Stomach smooth muscle (tissue), 2 donors: Measurements from ENCODE around the gene TRIM28.

Experiments
- H3K27ac ChIP-seq: one replicate; pipeline ENCODE4 v1.7.0; 2013; ENCODE audit warnings: mild to moderate bottlenecking, low read length, inconsistent platforms
- H3K27me3 ChIP-seq, 2 donors: one replicate each; pipeline ENCODE4 v1.7.0; 2013; ENCODE audit warnings: low read length in 2 of 2; ENCODE audit not compliant: insufficient read depth in 2 of 2, control insufficient read depth in 1 of 2
- H3K36me3 ChIP-seq, 2 donors: one replicate each; pipeline ENCODE4 v1.7.0; 2013; ENCODE audit warnings: low read length in 2 of 2; ENCODE audit not compliant: control insufficient read depth in 2 of 2, insufficient read depth in 2 of 2
- H3K4me1 ChIP-seq: one replicate; pipeline ENCODE4 v1.7.0; 2013; ENCODE audit warnings: low read length; ENCODE audit not compliant: control insufficient read depth, insufficient read depth
- H3K4me3 ChIP-seq, 2 donors: one replicate each; pipeline ENCODE4 v1.7.0; 2013; ENCODE audit warnings: low read length in 2 of 2
- H3K9ac ChIP-seq, 2 donors: one replicate each; pipeline ENCODE4 v1.7.0; 2013; ENCODE audit warnings: low read length in 2 of 2, mild to moderate bottlenecking in 1 of 2
- H3K9me3 ChIP-seq, 2 donors: one replicate each; pipeline ENCODE4 v1.7.0; 2013; ENCODE audit warnings: low read length in 2 of 2; ENCODE audit not compliant: control insufficient read depth in 2 of 2
- donor health status: healthy.
- donor health status: Pancreatic carcinoma.

TRIM28 gene

GRCh38 chr19:58551123-58551497, 7.2 kb downstream of the TRIM28 start:
- Histone ChIP-seq H3K36me3 (peaks cover 58 to 61% of the 10 kb centered on the region in 2 donors), H3K9me3 (no peaks in the 10 kb centered on the region), H3K4me3 (no peak overlapping the region), H3K4me1 (peaks cover 39% of the 10 kb centered on the region), H3K27me3 (no peaks in the 10 kb centered on the region), H3K9ac (no peak overlapping the region), H3K27ac (no peak overlapping the region)

DNA sequence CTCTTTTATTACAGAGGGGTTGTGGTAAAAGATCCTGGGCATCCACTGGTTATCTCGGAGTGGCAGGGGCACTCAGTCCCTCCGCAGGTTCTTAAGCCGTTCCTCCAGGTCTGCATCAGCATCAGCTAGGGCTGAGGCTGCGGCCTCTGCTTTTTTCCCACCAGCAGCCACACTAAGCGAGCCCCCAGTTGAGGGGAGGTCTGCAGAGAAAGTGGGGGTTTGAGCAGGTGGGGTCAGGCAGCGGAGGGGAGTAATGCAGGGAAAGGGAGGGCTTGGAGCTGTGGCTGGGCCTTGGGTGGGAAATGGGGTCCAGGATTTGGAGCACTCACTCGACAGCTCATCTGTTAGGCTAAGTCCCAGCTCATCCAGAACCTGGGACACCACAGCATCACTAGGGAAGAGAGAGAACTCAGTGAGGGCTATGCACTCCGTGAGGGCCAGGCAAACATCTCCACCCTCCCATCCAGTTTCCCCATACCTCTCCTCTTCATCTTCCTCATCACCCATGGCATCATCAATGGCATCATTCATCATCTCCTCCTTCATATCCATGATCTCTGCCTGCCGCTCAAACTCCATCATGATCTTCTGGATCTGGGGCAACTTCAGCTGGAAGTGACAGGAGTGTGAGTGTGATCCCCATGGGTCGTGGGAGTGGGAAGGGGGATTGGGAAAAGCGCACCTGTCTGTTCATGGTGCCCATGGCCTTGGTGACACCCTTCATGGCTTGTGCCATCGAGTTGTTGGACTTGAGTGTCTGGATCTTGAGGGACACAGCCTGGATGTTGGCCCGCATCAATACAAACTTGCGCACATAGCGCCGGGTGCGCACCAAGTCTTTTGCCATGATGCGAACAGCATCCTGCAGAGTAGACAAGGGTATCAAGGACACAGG, 8.0 kb downstream of the TRIM28 start:
- H3K36me3 ChIP-seq: peaks cover 64 to 65% of the 10 kb centered on the region in 2 donors
- no peaks in the 10 kb centered on the region for H3K9me3 ChIP-seq
- H3K4me1 ChIP-seq: peaks cover 39% of the 10 kb centered on the region
- no peak overlapping the region for H3K4me3 ChIP-seq
- H3K9ac ChIP-seq: no peak overlapping the region
- no peaks in the 10 kb centered on the region for H3K27me3 ChIP-seq
- H3K27ac ChIP-seq: no peak overlapping the region

- no peak overlapping the region for H3K27ac ChIP-seq
- peaks cover 41% of the 10 kb centered on the region for H3K4me1 ChIP-seq
- peaks cover 58 to 61% of the 10 kb centered on the region in 2 donors for H3K36me3 ChIP-seq
- no peak overlapping the region for H3K9ac ChIP-seq
- no peaks in the 10 kb centered on the region for H3K9me3 ChIP-seq
- H3K4me3 ChIP-seq: no peak overlapping the region
- H3K27me3 ChIP-seq: no peaks in the 10 kb centered on the region
Observed at GRCh38 chr19:58552655-58553054, 8.8 kb downstream of the TRIM28 start.

DNA sequence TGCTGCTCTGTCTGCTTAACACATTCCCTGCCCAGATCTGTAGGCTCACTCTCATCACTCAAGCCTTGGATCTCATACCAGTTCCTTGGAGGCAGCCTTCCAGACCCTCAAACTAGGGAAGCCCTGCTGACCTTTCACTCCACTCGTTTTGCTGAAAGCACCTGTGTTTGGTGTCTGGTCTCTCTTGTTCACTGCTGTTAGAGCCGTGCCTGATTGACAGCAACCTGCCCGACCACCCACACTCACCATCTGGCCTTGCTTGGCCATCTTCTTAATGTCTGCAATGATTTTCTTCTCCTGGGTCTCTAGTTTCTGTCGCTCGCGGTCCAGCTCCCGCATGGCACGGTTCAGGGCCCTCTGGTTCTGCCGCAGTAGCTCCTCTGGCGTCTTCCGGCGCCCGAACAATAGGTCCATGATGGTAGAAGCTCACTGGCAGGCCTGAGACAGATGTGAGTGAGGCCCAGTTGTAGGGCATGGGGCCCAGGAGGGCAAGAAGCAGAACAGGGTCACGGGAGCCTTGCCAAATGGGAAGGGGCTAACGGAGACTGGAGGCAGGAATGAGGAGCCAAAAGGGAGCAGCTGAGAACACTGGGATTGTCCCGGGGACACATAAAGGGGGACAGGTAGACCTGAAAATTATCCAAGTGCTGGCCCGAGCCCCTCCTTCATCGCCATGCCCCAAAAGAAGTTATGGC, 10.1 kb downstream of the TRIM28 start:
- peaks cover 46 to 48% of the 10 kb centered on the region in 2 donors for H3K36me3 ChIP-seq
- peak overlapping the region; percentile 95 for H3K27ac ChIP-seq

GRCh38 chr19:58554494-58555368, 10.9 kb downstream of the TRIM28 start, which contains the start of gene CHMP2A:
TSS of gene CHMP2A (minus strand) at chr19:58555105. CDS start at chr19:58554212, 893 bp downstream.
- H3K36me3 ChIP-seq: peaks cover 38 to 41% of the 10 kb centered on the region in 2 donors
- H3K4me3 ChIP-seq: peak within 1 kb of the TSS; percentile 84 to 98
- no peaks in the 10 kb centered on the region for H3K27me3 ChIP-seq
- H3K9ac ChIP-seq: peak within 1 kb of the TSS; percentile 95 to 97
- peaks cover 47% of the 10 kb centered on the region for H3K4me1 ChIP-seq
- H3K9me3 ChIP-seq: no peaks in the 10 kb centered on the region
- peak within 1 kb of the TSS; percentile 95 for H3K27ac ChIP-seq

More for the DNA sequence above, 10.1 kb downstream of the TRIM28 start:
- Histone ChIP-seq H3K27me3 (no peaks in the 10 kb centered on the region), H3K9ac (peak overlapping the region; percentile 95 to 97), H3K9me3 (no peaks in the 10 kb centered on the region), H3K4me1 (peaks cover 44% of the 10 kb centered on the region), H3K4me3 (peak overlapping the region; percentile 84 to 98)

GRCh38 chr19:58555369-58555885, 11.6 kb downstream of the TRIM28 start:
- no peaks in the 10 kb centered on the region for H3K27me3 ChIP-seq
- peaks cover 54% of the 10 kb centered on the region for H3K4me1 ChIP-seq
- peak overlapping the region; percentile 95 to 97 for H3K9ac ChIP-seq
- no peaks in the 10 kb centered on the region for H3K9me3 ChIP-seq
- peak overlapping the region; percentile 84 to 98 for H3K4me3 ChIP-seq
- H3K36me3 ChIP-seq: peaks cover 32 to 34% of the 10 kb centered on the region in 2 donors
- H3K27ac ChIP-seq: peak overlapping the region; percentile 95

- H3K36me3 ChIP-seq: peaks cover 26 to 27% of the 10 kb centered on the region in 2 donors
- H3K4me1 ChIP-seq: peaks cover 58% of the 10 kb centered on the region
- peak overlapping the region in 1 of 2 donors; percentile 22 for H3K4me3 ChIP-seq
- no peaks in the 10 kb centered on the region for H3K9me3 ChIP-seq
- peak overlapping the region; percentile 95 for H3K27ac ChIP-seq
- peak overlapping the region; percentile 36 to 98 for H3K9ac ChIP-seq
- no peaks in the 10 kb centered on the region for H3K27me3 ChIP-seq
Observed at GRCh38 chr19:58555920-58556621, 12.2 kb downstream of the TRIM28 start.

GRCh38 chr19:58556622-58557220, 12.9 kb downstream of the TRIM28 start:
- Histone ChIP-seq H3K4me1 (peaks cover 64% of the 10 kb centered on the region), H3K9ac (peak overlapping the region; percentile 95 to 98), H3K27ac (peak overlapping the region; percentile 95), H3K4me3 (peak overlapping the region; percentile 92 to 96), H3K36me3 (peaks cover 20 to 21% of the 10 kb centered on the region in 2 donors), H3K9me3 (no peaks in the 10 kb centered on the region), H3K27me3 (no peaks in the 10 kb centered on the region)

DNA sequence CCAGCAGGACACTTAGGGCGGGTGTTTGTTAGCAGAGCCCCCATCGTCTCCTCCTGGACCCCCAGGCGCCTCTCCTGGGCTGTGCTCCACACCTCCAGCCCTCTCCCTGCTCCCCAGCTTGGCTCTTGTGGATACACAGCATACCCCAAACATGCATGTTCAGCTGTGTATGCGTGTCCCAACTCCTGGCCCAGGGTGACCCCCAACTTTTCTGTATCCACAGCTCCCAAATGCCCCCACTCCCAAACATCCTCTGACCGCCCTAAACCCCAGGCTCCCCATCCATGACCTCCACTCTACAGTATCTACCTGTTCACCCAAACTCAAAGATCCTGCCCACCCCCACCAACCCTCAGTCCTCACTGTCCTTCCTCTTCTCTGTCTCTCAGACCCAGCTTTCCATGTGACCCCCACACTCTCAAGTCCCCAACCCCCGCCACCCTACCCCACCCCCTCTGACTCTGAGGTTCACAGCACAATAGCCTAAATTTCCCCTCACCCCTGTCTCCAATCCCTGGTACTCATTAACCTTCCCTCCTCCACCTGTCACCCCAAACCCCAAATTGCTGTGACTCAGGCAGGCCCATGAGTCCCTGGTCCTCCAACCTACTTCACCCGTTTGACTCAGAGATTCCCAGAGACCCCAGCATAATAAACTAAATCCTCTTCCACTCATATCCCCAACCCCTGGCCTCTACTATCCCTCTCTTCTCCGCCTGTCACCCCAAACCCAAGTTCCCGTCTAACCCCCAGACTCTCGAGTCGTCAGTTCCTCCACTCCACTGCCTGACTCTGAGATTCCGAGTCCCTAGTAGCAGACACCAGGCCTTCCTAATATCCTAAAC, 13.6 kb downstream of the TRIM28 start:
- peaks cover 69% of the 10 kb centered on the region for H3K4me1 ChIP-seq
- peaks cover 13 to 14% of the 10 kb centered on the region in 2 donors for H3K36me3 ChIP-seq
- H3K9me3 ChIP-seq: no peaks in the 10 kb centered on the region
- H3K4me3 ChIP-seq: peak overlapping the region; percentile 92 to 96
- no peaks in the 10 kb centered on the region for H3K27me3 ChIP-seq
- H3K9ac ChIP-seq: peak overlapping the region; percentile 95 to 98
- peak overlapping the region; percentile 91 for H3K27ac ChIP-seq
